Measurements from ENCODE around the gene CHRDL1.
A peak's percentile ranks its signal among the peaks of the same experiment; 100 is the strongest.
"Not testable (repeated sequence)": the region's sequence is repeated elsewhere in the genome, so short reads cannot be mapped to it uniquely, and the experiment has no call there.

Gene CHRDL1

GRCh38 chrX:110795645-110796406 is at the start of gene CHRDL1:
CHRDL1 (minus strand) TSS chrX:110795817; CDS start chrX:110792181, 3,636 bp downstream.
- DNase-seq: peak; percentile 2

- no peak for DNase-seq
Measured at GRCh38 chrX:110836982-110837381, 41.4 kb upstream of the CHRDL1 start.

DNA sequence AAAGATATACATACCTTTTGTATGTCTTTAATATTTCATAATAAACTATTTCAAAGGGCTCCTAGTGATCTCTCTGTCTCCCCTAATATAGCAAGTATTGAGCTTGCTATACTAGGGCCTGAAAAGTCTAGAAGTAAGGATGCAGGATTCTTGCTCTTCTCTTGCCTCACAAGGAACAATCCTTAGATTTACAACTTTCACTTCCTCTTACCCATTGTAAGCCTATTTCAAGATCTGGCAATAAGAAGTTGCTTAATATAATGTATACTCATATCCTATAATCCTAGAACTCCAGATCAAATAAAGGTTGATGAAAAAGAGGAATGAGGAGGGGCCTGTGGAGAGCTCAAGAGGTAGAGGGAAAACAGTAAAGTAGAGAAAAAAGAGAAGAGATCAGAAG is 40.8 kb upstream of the CHRDL1 start:
- no peak for DNase-seq

DNA sequence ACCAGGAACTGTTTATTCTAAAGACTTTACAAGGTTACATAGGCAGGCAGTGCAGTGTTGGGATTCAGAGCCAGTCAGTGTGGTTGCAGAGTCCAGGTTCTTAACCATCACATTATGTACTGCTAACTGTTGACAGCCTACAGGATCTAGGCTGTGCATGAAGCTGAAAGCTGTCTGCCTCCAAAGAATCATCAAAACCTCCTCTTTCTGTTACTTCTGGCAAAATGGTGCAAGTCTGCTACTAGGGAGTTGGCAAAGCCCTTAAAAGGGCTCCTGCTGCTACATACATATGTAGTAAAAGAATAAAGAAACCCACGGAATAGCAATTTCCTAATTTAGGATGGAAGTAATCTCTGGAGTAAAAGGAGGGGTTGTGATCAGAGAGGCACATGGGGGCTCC is 40.4 kb upstream of the CHRDL1 start:
- no peak for DNase-seq

- DNase-seq: no peak
Measured at GRCh38 chrX:110825972-110826371, 30.4 kb upstream of the CHRDL1 start.

DNA sequence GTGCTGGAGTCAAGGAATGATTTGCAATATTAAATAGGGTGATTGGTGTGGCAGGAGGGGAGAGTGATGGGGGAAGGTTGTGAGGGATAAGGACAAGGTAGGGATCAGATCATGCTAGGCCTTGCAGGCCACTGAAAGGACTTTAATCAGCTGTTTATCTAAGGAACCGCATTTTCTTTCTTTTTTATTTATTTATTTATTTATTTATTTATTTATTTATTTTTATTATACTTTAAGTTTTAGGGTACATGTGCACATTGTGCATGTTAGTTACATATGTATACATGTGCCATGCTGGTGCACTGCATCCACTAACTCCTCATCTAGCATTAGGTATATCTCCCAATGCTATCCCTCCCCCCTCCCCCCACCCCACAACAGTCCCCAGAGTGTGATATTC is 20.9 kb upstream of the CHRDL1 start:
- not testable (repeated sequence) for DNase-seq

GRCh38 chrX:110806145-110806544 is 10.5 kb upstream of the CHRDL1 start:
- DNase-seq: no peak

GRCh38 chrX:110805303-110805702 is 9.7 kb upstream of the CHRDL1 start:
- DNase-seq: no peak

DNA sequence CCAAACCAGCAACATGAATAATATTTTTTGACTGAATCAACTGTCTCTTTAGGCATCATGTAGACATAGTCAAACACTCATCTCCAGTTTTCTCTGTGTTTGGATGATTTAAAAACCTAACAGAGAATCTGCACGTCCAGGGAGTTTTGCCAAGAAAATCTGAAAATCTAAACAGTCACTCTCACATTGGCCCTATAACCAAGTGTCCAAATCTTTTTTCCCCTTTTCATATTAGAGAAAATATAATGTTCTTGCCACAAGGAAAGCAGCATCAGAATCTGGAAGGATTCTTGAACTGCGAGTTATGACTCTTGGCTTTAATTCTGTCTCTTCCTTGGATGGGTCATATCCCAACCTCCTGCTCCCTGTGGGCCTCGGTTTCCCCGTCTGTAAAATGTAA is 8.8 kb upstream of the CHRDL1 start:
- DNase-seq: no peak

GRCh38 chrX:110803506-110803905 is 7.9 kb upstream of the CHRDL1 start:
- DNase-seq: no peak

DNA sequence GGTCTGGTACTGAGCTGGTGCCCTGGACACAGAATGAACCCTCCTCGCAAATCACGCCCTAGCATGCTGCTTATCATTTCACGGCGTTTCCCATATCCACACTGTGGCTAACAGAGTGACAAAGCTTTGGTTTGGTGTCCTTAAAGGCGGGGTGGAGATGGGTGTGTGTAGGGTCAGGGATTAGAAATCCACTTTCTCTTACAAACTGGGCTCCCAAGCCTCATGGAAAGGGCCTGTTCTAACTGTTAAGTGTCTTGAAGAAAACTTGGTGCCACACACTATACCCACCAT is 735 bp upstream of the CHRDL1 start:
- DNase-seq: peak; percentile 1

DNA sequence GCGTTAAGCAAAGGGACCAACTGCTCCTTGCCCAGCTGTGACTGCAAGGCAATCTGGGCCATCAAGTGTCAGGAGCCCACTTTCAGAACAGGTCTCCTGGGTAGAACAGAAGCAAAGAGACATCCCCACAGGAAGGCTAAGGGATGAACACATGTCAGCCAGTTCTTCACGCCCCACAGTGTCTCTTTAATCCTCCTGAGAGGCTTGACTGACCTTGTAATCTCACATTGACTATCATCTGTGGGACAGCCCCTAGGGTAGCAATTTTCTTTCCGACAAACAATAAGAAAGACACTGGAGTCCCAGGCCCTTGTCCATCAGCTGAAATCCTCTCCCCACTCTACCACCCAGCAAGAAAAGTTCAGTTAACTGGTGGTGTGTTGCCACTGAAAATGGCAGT is 1.0 kb downstream of the CHRDL1 start:
- no peak for DNase-seq

DNA sequence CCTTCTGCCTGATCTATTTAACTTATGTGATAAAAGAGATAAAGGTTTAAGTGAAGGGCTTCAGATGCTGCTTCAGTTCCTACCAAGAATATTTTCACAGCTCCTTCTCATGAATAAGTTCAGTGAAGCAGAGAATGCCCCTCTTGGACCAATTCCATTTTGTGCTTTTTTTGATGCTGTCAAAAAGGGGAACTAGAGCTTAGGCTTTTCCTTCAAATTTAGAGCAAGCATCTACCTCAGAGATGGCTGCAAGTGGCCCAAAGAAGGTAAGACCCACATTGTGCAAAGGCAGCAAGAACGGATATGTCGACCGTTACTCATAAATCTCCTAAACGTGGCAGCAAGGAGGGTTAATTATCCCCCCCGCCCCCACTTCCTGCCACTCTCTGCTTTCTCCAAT is 4.5 kb downstream of the CHRDL1 start:
- DNase-seq: no peak

- no peak for DNase-seq
Measured at GRCh38 chrX:110786486-110786885, 9.1 kb downstream of the CHRDL1 start.

GRCh38 chrX:110759785-110760184 is 35.8 kb downstream of the CHRDL1 start:
- no peak for DNase-seq

DNA sequence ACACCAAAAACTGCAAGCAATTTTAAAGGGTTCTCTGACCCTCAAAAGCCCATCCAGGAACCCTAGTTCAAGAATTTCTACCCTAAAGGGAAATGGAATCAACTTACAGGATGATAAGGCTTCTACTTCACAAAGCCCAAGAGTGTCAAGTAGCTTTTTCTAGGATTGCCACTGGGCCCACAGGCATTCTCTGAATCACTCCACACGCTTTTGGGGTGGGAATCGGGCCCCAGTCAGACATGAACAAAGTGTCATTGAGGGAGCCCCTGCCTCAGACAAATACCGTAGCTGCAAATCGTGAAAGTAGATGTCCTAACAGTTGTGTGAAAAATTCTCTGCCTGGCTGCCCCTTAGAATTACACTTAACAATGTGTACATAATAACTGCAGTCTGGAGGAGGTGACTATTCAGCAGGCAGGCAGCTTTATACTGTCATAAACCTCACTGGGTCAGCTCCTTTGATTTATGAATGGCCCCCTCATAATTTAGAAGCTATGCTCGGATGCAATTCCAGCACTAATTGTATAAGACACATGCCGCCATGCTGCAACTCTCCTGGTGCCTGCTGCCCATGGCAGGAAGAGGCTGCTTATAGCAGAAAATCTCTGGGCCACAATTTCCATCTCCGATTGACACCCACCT is 36.7 kb downstream of the CHRDL1 start:
- no peak for DNase-seq

- no peak for DNase-seq
Measured at GRCh38 chrX:110755611-110756010, 40.0 kb downstream of the CHRDL1 start.

DNA sequence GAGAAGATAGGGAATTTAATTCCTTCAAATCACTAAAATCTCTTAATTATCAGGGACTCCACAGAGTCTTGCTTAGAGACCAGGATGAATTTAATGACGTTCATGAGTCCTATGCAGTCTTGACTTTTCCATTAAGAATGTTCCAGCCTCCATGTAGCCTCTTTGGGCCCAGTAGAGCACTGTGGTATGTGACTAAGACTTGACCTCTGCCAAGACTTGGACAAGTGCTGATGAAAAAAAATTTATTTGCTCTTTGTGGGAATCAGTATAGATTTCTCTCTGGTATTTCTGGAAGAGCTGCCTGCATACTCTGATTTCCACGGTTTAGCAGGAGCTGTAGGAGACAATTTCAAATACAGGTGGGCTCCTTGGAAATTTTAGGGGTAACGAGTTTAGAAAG is 40.6 kb downstream of the CHRDL1 start:
- DNase-seq: no peak

GRCh38 chrX:110750526-110751189 is 45.0 kb downstream of the CHRDL1 start:
- no peak for DNase-seq

GRCh38 chrX:110748256-110748806 is 47.3 kb downstream of the CHRDL1 start:
- DNase-seq: peak; percentile 1

- DNase-seq: no peak
Measured at GRCh38 chrX:110746014-110746413, 49.6 kb downstream of the CHRDL1 start.

DNA sequence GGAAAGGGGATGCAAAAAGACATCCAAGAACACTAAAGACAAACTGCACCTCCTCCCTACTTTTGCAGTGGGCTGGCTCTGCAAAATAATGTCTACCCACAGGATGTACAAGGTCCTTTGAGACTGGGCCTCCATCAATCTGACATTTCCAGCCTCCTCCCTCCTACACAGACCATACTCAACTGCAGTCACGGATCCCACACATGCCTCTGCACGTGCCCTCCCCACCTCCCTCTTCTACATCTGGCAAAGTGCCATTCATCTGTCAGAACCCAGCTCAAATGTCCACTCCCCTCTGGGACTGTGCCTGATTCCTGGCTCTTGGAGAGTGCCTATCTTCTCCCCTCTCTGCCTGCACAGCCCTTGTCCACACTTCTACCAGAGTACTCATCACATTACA is 50.3 kb downstream of the CHRDL1 start:
- no peak for DNase-seq

DNA sequence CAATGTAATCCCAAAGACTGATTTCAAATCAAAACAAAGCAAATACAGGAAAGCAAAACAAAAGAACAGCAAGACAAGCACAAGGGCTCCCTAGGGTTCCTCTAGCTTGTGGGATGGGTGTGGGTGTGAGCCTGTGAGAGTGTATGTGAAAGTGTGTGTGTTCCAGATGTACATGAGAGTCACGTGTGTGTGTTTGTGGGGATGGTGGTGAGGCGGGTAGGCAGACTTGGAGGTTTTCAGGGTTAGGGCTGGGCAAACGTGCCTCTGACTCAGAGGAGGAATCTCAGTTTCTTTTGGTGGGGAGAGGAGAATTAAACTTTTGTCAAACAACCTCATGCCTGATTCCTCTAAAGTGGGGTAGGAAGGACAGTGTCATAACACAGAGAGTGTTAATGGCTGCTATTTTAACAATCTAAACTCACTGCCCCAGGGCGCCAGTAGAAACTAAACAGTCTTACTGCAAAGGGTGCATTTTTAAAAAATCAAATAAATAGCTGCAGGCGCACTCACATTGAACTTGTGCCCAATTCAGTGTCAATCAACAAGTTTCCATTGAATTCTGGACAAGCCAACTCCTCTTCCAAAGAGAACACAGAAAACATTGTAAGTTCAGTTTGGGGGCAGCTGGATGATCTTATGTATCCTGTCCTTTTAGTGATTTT is 51.8 kb downstream of the CHRDL1 start:
- no peak for DNase-seq
